PC-9 (cell line): ENCODE results near the gene NECAP2. TPM values are rescaled to one million over a fixed set of nuclear protein-coding genes. Genes with fewer than 3 reads are reported as not detected.
A peak's percentile ranks its signal among the peaks of the same experiment; 100 is the strongest.

Experiments used
- Bru-seq: library from RNA; stranded (reverse); fragments of 400-500 nt; gene quantifications from one replicate; lab custom pipeline; 2021; lab: Mats Ljungman, UMichigan
- BruChase-seq, 2 experiments: library from RNA; stranded (reverse); fragments of 400-500 nt; gene quantifications; one replicate each; lab custom pipeline; 2021; lab: Mats Ljungman, UMichigan
- BruUV-seq: library from RNA; stranded (reverse); fragments of 400-500 nt; replicated peaks from 2 replicates; lab custom pipeline; 2021; lab: Mats Ljungman, UMichigan
- CTCF ChIA-PET: fragments of 300-600 bp; sonication (Branson Sonifier 250); formaldehyde crosslinking; loops from one replicate; lab custom pipeline; 2022; ENCODE audit warnings: antibody characterized with exemption; lab: Charles Lee
- POLR2A ChIA-PET: fragments of 300-600 bp; sonication (Branson Sonifier 250); formaldehyde crosslinking; loops from one replicate; lab custom pipeline; 2022; ENCODE audit warnings: antibody characterized with exemption; ENCODE audit not compliant: unreplicated experiment; lab: Charles Lee
- DNase-seq, 2 experiments: peaks; one replicate each; pipeline versions ENCODE4 v3.0.0 to v3.0.0-alpha.2; 2015 to 2022; ENCODE audit warnings: mixed read lengths in 1 of 2
- H2AFZ ChIP-seq: fragments of 200-600 bp; sonication (generic); 2 replicates; pipeline ENCODE4 v1.8.1; 2017; ENCODE audit warnings: antibody characterized with exemption
- H3F3A ChIP-seq: fragments of 200-600 bp; sonication (generic); 2 replicates; pipeline ENCODE4 v1.8.1; 2017; ENCODE audit warnings: antibody characterized with exemption, mild to moderate bottlenecking, low read depth; ENCODE audit not compliant: insufficient read depth
- H3K27ac ChIP-seq: fragments of 200-600 bp; sonication (generic); 2 replicates; pipeline ENCODE4 v1.6.1; 2016; ENCODE audit warnings: mixed run types
- H3K27me3 ChIP-seq: fragments of 200-600 bp; sonication (generic); 2 replicates; pipeline ENCODE4 v1.6.1; 2016; ENCODE audit warnings: low read depth, mixed run types; ENCODE audit not compliant: insufficient read depth
- H3K36me3 ChIP-seq: fragments of 200-600 bp; sonication (generic); 2 replicates; pipeline ENCODE4 v1.6.1; 2016; ENCODE audit warnings: low read depth, mixed run types
- H3K4me1 ChIP-seq: fragments of 200-600 bp; sonication (generic); replicated peaks from 2 replicates; pipeline ENCODE4 v1.6.1; 2016; ENCODE audit warnings: mixed run types; ENCODE audit not compliant: insufficient read depth
- H3K4me2 ChIP-seq: fragments of 200-600 bp; sonication (generic); 2 replicates; pipeline ENCODE4 v1.6.1; 2017; ENCODE audit warnings: mixed run types
- H3K4me3 ChIP-seq: fragments of 200-600 bp; sonication (generic); 2 replicates; pipeline ENCODE4 v1.6.1; 2016; ENCODE audit warnings: mixed run types
- H3K79me2 ChIP-seq: fragments of 200-600 bp; sonication (generic); 2 replicates; pipeline ENCODE4 v1.6.1; 2017; ENCODE audit warnings: low read depth, mixed run types
- H3K9me2 ChIP-seq: fragments of 200-600 bp; sonication (generic); 2 replicates; pipeline ENCODE4 v1.8.1; 2017; ENCODE audit warnings: mild to moderate bottlenecking; ENCODE audit not compliant: insufficient read depth
- H3K9me3 ChIP-seq: fragments of 200-600 bp; sonication (generic); 2 replicates; pipeline ENCODE4 v1.8.1; 2016; ENCODE audit warnings: low read depth; ENCODE audit not compliant: insufficient read depth
- H4K20me1 ChIP-seq: fragments of 200-600 bp; sonication (generic); 2 replicates; pipeline ENCODE4 v1.8.1; 2017; ENCODE audit not compliant: insufficient read depth
- CTCF ChIP-seq: fragments of 200-600 bp; sonication (generic); conservative IDR thresholded peaks from 2 replicates; pipeline ENCODE4 v1.6.1; 2017; ENCODE audit warnings: mixed run types, antibody characterized with exemption, mild to moderate bottlenecking, moderate library complexity
- EZH2 ChIP-seq: fragments of 200-600 bp; sonication (generic); IDR thresholded peaks from 2 replicates; pipeline ENCODE4 v1.8.0; 2017; ENCODE audit warnings: antibody characterized with exemption, low read depth
- intact Hi-C: fragments of 100-400 bp; cut with micrococcal nuclease; formaldehyde crosslinking; loops from one replicate; pipeline ENCODE4 v1.10.0; 2022; ENCODE audit not compliant: unreplicated experiment
- long read RNA-seq: library from polyadenylated mRNA; stranded (forward); transcript quantifications from one replicate; pipeline ENCODE4 v2.0.0, GENCODE V29; 2022
- total RNA-seq: library from RNA; stranded (reverse); gene quantifications from 2 replicates; pipeline ENCODE4 v1.2.3, GENCODE V29; 2021

Gene NECAP2, protein sequence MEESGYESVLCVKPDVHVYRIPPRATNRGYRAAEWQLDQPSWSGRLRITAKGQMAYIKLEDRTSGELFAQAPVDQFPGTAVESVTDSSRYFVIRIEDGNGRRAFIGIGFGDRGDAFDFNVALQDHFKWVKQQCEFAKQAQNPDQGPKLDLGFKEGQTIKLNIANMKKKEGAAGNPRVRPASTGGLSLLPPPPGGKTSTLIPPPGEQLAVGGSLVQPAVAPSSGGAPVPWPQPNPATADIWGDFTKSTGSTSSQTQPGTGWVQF
- 49.6 and 52.4 TPM in 2 replicates for total RNA-seq
- percentile 68 among the genes with signal in this experiment for Bru-seq, nascent RNA
- percentile 76 among the genes with signal in this experiment for BruChase-seq, experiment 1, labeled RNA remaining after a 2-hour chase
- BruChase-seq, experiment 2, labeled RNA remaining after a 6-hour chase = percentile 79 among the genes with signal in this experiment
- long read RNA-seq, transcript NECAP2-201 (8 exons, 2,070 nt) = major isoform, 119 of 146 reads
- long read RNA-seq, partial matches to known transcripts = 19 of 146 reads
- long read RNA-seq, other reads (novel, unspliced or antisense) = 3 of 146 reads

DNA sequence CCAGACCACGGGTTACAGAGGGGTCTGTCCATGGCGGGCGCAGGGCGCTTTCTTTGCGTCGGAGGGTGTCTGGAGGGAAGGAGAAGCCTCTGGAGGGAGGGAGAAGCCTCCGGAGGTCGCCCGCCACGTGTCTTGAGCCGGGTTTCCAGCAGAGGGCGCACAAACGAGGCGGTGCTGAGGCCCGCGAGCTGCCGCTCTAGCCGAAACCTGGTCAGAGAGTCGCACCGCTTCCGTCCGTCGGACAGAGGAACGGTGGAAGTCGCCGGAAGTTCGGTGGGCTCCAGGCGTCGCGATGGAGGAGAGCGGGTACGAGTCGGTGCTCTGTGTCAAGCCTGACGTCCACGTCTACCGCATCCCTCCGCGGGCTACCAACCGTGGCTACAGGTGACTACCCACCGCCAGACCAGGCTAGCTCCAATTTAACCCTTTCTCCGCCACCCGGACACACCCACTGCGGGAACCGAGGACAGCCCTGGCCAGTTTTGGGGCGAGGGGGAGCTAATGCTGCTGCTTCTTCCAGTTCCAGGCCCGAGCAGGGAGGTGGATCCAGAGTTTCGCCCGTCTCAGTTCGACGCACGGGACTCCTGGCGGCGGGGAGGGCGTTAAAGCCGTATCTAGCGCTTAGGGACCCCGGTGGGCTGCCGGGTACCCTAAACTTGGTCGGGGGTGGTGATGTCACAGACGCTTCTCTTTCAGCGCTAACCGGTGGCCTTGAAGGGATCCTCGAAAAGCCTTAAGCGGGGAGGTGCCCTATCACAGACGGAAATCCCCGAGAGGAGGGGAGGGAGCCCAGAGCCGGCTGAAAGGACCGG, at the start of gene NECAP2:
Gene NECAP2, plus strand, starts transcription at position 255 of the 812 bp plus-strand sequence. Its CDS starts 38 bp downstream, at position 293.
- TF ChIP-seq EZH2 (no peak), CTCF (peak; percentile 71)
- H3F3A ChIP-seq = no peaks in the 10 kb centered on the region
- peak within 1 kb of the TSS; percentile 72 for H3K4me2 ChIP-seq
- peaks cover 25% of the 10 kb centered on the region for H3K79me2 ChIP-seq
- intact Hi-C loops = loop anchor here (2.0 to 5.0 kb wide), 2 partner anchors 73 to 180 kb away; partner anchors contain the start of gene SZRD1
- peaks cover 5% of the 10 kb centered on the region; the same call in 1 of the 2 replicates for H3K4me1 ChIP-seq
- CTCF ChIA-PET = interaction anchor here (0.6 to 0.9 kb wide), 3 partner anchors 73 to 368 kb away, joined by 3 to 6 read pairs (median 3); partner anchors contain the start of gene FBXO42
- peak within 1 kb of the TSS; percentile 74 for H3K4me3 ChIP-seq
- peak within 1 kb of the TSS; percentile 14; the same call in 1 of the 2 replicates for H3K27ac ChIP-seq
- no peaks in the 10 kb centered on the region for H4K20me1 ChIP-seq
- no peaks in the 10 kb centered on the region for H3K9me2 ChIP-seq
- H2AFZ ChIP-seq = peak within 1 kb of the TSS; percentile 97
- TSS peak; percentile 60 for BruUV-seq
- peak; percentile 71 to 93 for DNase-seq
- no peaks in the 10 kb centered on the region for H3K27me3 ChIP-seq
- H3K9me3 ChIP-seq = no peaks in the 10 kb centered on the region
- H3K36me3 ChIP-seq = no peaks in the 10 kb centered on the region
- POLR2A ChIA-PET = interaction anchor here (0.6 kb wide), 2 partner anchors 86 to 456 kb away, joined by 5 to 10 read pairs; no protein-coding TSS in a partner anchor

GRCh38 chr1:16391411-16391810, 49.1 kb upstream of the NECAP2 start:
- DNase-seq = no peak
- Histone ChIP-seq H3K27ac (no peak overlapping the region), H2AFZ (no peak overlapping the region), H3K36me3 (no peaks in the 10 kb centered on the region), H3K27me3 (no peaks in the 10 kb centered on the region), H3K4me2 (no peak overlapping the region), H3K79me2 (peaks cover 51% of the 10 kb centered on the region), H3F3A (no peaks in the 10 kb centered on the region), H3K9me3 (no peaks in the 10 kb centered on the region), H3K9me2 (no peaks in the 10 kb centered on the region), H4K20me1 (peaks cover 27% of the 10 kb centered on the region), H3K4me3 (no peak overlapping the region), H3K4me1 (no peaks in the 10 kb centered on the region)
- intact Hi-C loops = no loop called here
- POLR2A ChIA-PET = no interaction called here
- no TSS peak for BruUV-seq
- TF ChIP-seq EZH2 (no peak), CTCF (no peak)
- CTCF ChIA-PET = no interaction called here
